ENCODE data around the gene RELA. TPM values are rescaled to one million over a fixed set of nuclear protein-coding genes. Genes with fewer than 3 reads are reported as not detected.

Gene RELA
- total RNA-seq, 2 experiments from 2014 or later, result 48.0 to 78.9 TPM

DNA sequence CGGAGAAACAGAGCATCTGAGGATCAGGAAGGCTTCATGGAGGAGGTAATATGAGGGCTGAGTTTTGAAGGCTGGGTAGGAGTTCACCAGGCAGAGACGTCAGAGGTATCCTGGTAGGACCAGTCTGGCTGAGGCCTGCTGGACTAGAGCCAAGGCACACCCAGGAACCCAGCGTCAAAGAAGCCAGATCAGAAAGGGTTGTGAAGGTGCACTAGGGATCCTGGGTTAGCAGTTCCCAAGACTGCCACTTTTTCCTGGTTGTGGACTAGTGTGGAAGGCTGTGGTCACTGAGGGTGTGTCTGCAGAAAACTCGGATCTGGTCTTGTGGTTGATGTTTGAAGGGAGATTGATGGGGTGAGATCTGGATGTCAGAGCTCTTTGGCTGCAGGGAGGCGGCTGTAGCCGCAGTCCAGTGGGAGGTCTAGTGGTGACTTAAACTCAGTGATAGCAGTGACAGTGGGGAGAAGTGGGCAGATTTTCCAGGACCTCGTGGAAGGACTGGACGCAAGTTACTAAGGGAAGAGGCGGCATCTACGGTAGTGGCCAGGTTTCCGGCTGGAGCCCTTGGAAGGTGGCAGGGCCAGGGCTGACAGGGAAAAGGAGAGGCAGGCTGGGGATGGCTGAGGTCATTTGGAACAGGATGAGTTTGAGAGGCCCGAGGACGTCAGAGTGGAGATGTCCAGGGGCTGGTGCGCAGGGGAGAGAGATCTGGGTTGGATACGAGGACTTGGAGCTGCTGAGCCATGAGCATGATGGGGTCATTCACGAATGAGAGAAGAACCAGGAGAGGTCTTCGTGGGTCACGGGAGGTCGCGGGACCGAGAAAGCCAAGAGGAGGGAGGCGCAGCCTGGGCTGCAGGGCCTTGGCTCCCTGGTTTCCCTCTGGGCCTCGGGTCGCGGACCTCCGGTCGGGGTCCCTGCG is 10.9 kb downstream of the RELA start:
- Histone ChIP-seq H3K27ac (ENCODE audit: low read depth, low read length, poor library complexity, severe bottlenecking) (peak overlapping the region; percentile 57), H3K4me3 (ENCODE audit: low read depth, low read length, poor library complexity, severe bottlenecking) (peak overlapping the region; percentile 48), H3K36me3 (ENCODE audit: insufficient read depth, low read length) (peaks cover 84% of the 10 kb centered on the region), H3K9me2 (ENCODE audit: insufficient read depth, low read length) (no peaks in the 10 kb centered on the region), H3K4me1 (ENCODE audit: insufficient read depth, low read length, poor library complexity, severe bottlenecking) (peaks cover 18% of the 10 kb centered on the region), H4K20me1 (ENCODE audit: insufficient read depth, low read length) (no peaks in the 10 kb centered on the region), H3K79me2 (ENCODE audit: insufficient read depth, low read depth, low read length) (no peaks in the 10 kb centered on the region), H3K9me3 (ENCODE audit: low read length) (no peaks in the 10 kb centered on the region), H2AFZ (ENCODE audit: low read length) (no peak overlapping the region), H3K4me2 (ENCODE audit: low read length) (peak overlapping the region; percentile 53; the same call in 1 of the 2 replicates)
- no peak for DNase-seq (ENCODE audit: low spot score)
- TF ChIP-seq EZH2phosphoT487 (IDR thresholded peaks at IDR 0.05; ENCODE audit: borderline replicate concordance, low read depth, low read length), result no peak
- TF ChIP-seq, protein P1, sequence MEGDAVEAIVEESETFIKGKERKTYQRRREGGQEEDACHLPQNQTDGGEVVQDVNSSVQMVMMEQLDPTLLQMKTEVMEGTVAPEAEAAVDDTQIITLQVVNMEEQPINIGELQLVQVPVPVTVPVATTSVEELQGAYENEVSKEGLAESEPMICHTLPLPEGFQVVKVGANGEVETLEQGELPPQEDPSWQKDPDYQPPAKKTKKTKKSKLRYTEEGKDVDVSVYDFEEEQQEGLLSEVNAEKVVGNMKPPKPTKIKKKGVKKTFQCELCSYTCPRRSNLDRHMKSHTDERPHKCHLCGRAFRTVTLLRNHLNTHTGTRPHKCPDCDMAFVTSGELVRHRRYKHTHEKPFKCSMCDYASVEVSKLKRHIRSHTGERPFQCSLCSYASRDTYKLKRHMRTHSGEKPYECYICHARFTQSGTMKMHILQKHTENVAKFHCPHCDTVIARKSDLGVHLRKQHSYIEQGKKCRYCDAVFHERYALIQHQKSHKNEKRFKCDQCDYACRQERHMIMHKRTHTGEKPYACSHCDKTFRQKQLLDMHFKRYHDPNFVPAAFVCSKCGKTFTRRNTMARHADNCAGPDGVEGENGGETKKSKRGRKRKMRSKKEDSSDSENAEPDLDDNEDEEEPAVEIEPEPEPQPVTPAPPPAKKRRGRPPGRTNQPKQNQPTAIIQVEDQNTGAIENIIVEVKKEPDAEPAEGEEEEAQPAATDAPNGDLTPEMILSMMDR (conservative IDR thresholded peaks at IDR 0.05; ENCODE audit: low read length), result no peak
- no TSS peak for BruUV-seq (replicated peaks)
- CTCF ChIA-PET (ENCODE audit: unreplicated experiment), result no interaction called here
- POLR2A ChIA-PET, result no interaction called here
- intact Hi-C loops (cut with micrococcal nuclease; ENCODE audit: unreplicated experiment), result no loop called here

DNA sequence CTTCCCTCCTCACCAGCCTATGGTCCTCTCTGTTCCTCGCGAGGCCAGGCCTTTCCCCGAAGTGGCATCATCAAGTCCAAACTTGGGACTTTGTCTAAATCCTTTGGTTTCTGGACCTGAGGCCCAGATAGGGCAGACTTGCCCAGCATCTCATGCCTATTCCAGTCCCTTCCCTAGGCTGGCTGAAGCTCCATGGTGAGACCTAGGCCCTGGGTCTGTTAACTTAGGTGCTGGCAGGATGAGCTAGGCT is 11.5 kb downstream of the RELA start:
- BruUV-seq (replicated peaks), result no TSS peak
- POLR2A ChIA-PET, result no interaction called here
- DNase-seq (ENCODE audit: low spot score), result no peak
- Histone ChIP-seq H3K36me3 (ENCODE audit: insufficient read depth, low read length) (peaks cover 82% of the 10 kb centered on the region), H3K27ac (ENCODE audit: low read depth, low read length, poor library complexity, severe bottlenecking) (no peak overlapping the region), H3K4me3 (ENCODE audit: low read depth, low read length, poor library complexity, severe bottlenecking) (no peak overlapping the region), H3K79me2 (ENCODE audit: insufficient read depth, low read depth, low read length) (no peaks in the 10 kb centered on the region), H3K9me2 (ENCODE audit: insufficient read depth, low read length) (no peaks in the 10 kb centered on the region), H3K9me3 (ENCODE audit: low read length) (no peaks in the 10 kb centered on the region), H2AFZ (ENCODE audit: low read length) (no peak overlapping the region), H4K20me1 (ENCODE audit: insufficient read depth, low read length) (no peaks in the 10 kb centered on the region), H3K4me1 (ENCODE audit: insufficient read depth, low read length, poor library complexity, severe bottlenecking) (peaks cover 18% of the 10 kb centered on the region), H3K4me2 (ENCODE audit: low read length) (no peak overlapping the region)
- no peak for TF ChIP-seq EZH2phosphoT487 (IDR thresholded peaks at IDR 0.05; ENCODE audit: borderline replicate concordance, low read depth, low read length)
- TF ChIP-seq, protein P1 (conservative IDR thresholded peaks at IDR 0.05; ENCODE audit: low read length), result no peak
- CTCF ChIA-PET (ENCODE audit: unreplicated experiment), result no interaction called here
- intact Hi-C loops (cut with micrococcal nuclease; ENCODE audit: unreplicated experiment), result no loop called here

DNA sequence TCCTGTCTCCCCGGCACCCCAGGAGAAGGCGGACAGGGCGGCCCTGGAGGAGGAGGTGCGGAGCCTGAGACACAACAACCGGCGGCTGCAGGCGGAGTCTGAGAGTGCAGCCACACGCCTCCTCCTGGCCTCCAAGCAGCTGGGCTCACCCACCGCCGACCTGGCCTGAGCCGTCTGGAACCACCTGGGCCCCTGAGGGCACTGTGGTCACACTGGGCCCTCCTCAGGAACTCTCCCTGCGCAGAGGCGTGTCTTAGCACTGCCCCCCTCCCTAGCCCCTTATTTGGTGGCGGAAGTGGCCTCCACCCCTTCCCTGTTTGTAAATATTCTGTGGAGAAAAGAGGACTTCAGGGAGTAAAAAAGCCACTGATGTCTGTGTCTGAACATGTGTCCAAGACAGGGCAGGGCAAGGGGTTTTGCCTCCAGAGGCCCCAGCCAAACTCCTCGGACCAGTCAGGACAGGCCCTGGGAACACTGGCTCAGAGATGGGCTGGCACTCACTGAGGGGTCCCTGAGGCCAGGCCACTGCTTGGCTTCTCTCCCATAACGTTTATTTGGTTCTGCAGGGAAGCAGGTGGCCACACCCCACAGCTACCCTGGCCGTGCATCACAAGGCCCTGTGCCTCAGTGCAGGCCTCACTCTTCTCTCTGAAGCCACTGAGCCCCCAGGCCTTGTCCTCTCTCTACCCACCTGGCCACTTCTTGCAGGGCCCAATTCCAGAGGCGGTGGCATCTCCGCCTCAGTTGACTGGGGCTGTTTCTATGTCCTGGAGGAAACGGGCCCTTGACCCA is 12.0 kb downstream of the RELA start:
- ChIA-PET POLR2A (no interaction called here), CTCF (ENCODE audit: unreplicated experiment) (no interaction called here)
- Histone ChIP-seq H3K4me1 (ENCODE audit: insufficient read depth, low read length, poor library complexity, severe bottlenecking) (peaks cover 18% of the 10 kb centered on the region), H3K27ac (ENCODE audit: low read depth, low read length, poor library complexity, severe bottlenecking) (no peak overlapping the region), H3K4me3 (ENCODE audit: low read depth, low read length, poor library complexity, severe bottlenecking) (no peak overlapping the region), H3K79me2 (ENCODE audit: insufficient read depth, low read depth, low read length) (no peaks in the 10 kb centered on the region), H3K4me2 (ENCODE audit: low read length) (no peak overlapping the region), H3K9me3 (ENCODE audit: low read length) (no peaks in the 10 kb centered on the region), H3K9me2 (ENCODE audit: insufficient read depth, low read length) (no peaks in the 10 kb centered on the region), H4K20me1 (ENCODE audit: insufficient read depth, low read length) (no peaks in the 10 kb centered on the region), H3K36me3 (ENCODE audit: insufficient read depth, low read length) (peaks cover 82% of the 10 kb centered on the region), H2AFZ (ENCODE audit: low read length) (no peak overlapping the region)
- TF ChIP-seq, protein P1 (conservative IDR thresholded peaks at IDR 0.05; ENCODE audit: low read length), result no peak
- TF ChIP-seq EZH2phosphoT487 (IDR thresholded peaks at IDR 0.05; ENCODE audit: borderline replicate concordance, low read depth, low read length), result no peak
- intact Hi-C loops (cut with micrococcal nuclease; ENCODE audit: unreplicated experiment), result no loop called here
- BruUV-seq (replicated peaks), result no TSS peak
- DNase-seq (ENCODE audit: low spot score), result no peak

All from OCI-LY7 (cell line).